ENCODE results near the gene PRKN. TPM values are rescaled to one million over a fixed set of nuclear protein-coding genes. Genes with fewer than 3 reads are reported as not detected.
"Not testable (repeated sequence)": the region's sequence is repeated elsewhere in the genome, so short reads cannot be mapped to it uniquely, and the experiment has no call there.

The PRKN gene
- total RNA-seq, 1 donor from 2014 or later = 1.2 TPM

DNA sequence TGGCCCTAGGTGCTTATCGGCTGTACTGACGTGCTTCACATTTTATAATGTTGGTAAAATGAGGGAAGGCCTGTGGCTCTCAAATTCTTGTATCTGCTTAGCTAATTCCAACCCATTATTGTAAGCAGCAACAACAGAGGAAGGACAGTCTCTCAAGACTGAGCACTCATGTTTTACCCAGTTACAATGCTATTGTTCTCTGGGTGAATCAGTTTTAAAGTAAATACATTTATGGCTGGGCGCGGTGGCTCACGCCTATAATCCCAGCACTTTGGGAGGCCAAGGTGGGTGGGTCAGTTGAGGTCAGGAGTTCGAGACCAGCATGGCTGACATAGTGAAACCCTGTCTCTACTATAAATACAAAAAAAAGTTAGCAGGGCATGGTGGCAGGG is 194.6 kb downstream of the PRKN start:
- Histone ChIP-seq H3K4me3 (ENCODE audit: low read depth, low read length) (no peak overlapping the region), H3K36me3 (ENCODE audit: control insufficient read depth, insufficient read depth, low read length) (no peaks in the 10 kb centered on the region), H3K27me3 (ENCODE audit: control insufficient read depth, insufficient read depth, low read length) (no peaks in the 10 kb centered on the region)
- TF ChIP-seq, protein P1, sequence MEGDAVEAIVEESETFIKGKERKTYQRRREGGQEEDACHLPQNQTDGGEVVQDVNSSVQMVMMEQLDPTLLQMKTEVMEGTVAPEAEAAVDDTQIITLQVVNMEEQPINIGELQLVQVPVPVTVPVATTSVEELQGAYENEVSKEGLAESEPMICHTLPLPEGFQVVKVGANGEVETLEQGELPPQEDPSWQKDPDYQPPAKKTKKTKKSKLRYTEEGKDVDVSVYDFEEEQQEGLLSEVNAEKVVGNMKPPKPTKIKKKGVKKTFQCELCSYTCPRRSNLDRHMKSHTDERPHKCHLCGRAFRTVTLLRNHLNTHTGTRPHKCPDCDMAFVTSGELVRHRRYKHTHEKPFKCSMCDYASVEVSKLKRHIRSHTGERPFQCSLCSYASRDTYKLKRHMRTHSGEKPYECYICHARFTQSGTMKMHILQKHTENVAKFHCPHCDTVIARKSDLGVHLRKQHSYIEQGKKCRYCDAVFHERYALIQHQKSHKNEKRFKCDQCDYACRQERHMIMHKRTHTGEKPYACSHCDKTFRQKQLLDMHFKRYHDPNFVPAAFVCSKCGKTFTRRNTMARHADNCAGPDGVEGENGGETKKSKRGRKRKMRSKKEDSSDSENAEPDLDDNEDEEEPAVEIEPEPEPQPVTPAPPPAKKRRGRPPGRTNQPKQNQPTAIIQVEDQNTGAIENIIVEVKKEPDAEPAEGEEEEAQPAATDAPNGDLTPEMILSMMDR (IDR thresholded peaks at IDR 0.05; ENCODE audit: insufficient read depth, low read length, poor library complexity, severe bottlenecking) = no peak
- no peak for DNase-seq (ENCODE audit: low read depth)

DNA sequence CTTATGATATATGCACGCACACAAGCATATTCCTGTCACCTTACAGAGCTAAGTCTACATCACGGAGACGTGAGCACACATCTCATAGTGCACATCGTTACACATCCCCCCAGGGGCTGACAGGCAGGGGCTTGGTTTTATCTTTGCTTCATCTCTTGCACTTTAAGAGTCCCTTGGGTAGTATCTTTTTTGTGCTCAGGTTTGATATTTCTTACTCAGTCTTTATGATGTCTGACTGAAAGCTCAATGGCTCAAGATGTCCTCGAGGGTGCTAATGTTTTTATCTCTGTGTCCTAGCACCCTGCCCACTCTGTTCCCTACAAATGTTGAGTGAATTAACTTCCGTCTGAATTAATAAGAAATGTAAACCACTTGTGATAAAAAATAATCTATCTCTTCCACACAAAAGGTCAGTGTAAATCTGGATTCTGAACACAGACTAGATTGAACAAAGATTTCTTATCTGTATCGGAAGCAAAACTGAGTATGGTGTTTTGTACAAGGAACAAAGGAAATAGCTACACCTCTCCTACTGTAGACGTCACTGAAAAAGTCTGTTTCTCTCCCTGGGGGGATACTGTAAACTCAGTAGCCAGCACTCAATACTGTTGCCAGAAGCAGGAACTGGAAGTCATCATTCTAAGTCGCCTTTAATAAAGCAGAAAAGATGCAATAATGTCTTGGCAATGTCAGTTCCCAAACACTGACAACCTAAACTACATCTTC is 195.1 kb downstream of the PRKN start:
- DNase-seq (ENCODE audit: low read depth) = no peak
- H3K36me3 ChIP-seq (ENCODE audit: control insufficient read depth, insufficient read depth, low read length) = no peaks in the 10 kb centered on the region
- no peaks in the 10 kb centered on the region for H3K27me3 ChIP-seq (ENCODE audit: control insufficient read depth, insufficient read depth, low read length)
- TF ChIP-seq, protein P1 (IDR thresholded peaks at IDR 0.05; ENCODE audit: insufficient read depth, low read length, poor library complexity, severe bottlenecking) = no peak
- no peak overlapping the region for H3K4me3 ChIP-seq (ENCODE audit: low read depth, low read length)

DNA sequence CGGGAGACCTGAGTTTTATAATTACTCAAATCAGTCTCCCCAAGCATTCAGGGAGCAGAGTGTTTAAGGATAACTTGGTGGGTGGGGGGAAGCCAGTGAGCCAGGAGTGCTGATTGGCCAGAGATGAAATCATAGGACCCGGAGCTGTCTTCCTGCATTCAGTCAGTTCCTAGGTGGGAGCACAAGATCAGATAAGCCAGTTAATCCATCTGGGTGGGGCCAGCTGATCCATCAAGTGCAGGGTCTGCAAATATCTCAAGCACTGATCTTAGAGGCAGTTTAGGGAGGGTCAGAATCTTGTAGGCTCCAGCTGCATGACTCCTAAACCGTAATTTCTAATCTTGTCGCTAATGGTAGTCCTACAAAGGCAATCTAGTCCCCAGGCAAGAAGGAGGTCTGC is 196.2 kb downstream of the PRKN start:
- H3K4me3 ChIP-seq (ENCODE audit: low read depth, low read length); H3K36me3 ChIP-seq (ENCODE audit: control insufficient read depth, insufficient read depth, low read length); H3K27me3 ChIP-seq (ENCODE audit: control insufficient read depth, insufficient read depth, low read length); DNase-seq (ENCODE audit: low read depth): not testable (repeated sequence)

DNA sequence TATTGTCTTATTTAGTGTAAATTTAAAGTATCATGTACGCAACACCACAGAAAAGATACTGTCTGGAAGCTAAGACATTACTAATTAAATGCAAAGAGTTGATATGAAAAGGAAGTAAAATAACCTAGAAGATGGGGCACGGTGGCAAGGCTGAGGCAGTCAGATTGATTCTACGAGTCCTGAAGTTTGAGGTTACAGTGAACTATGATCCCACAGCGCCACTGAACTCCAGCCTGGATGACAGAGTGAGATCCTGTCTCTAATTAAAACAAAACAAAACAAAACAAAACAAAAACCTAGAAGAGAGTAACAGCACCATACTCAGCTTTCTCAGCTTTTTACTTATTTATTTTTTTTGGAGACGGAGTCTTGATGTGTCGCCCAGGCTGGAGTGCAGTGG is 199.0 kb downstream of the PRKN start:
- TF ChIP-seq, protein P1 (IDR thresholded peaks at IDR 0.05; ENCODE audit: insufficient read depth, low read length, poor library complexity, severe bottlenecking) = no peak

DNA sequence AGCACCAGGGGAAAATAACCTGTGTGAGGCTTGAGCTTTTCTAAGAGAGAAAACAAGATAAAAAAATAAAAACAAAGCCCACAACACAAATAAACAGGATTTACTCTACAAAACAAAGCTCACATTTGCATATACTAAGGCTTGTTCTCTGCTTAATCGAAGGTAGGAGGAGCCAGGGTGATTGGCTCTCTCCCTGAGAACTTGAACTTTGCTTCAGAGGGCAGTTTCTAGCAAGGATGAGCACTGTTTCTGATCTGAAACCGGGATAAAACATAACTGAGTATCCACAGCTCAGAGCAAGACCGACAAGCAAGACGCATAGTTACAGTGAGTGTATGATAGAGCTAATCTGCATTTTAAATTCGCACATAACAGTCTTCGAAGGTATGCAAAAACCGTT is 200.6 kb downstream of the PRKN start:
- H3K4me3 ChIP-seq (ENCODE audit: low read depth, low read length) = no peak overlapping the region
- TF ChIP-seq, protein P1 (IDR thresholded peaks at IDR 0.05; ENCODE audit: insufficient read depth, low read length, poor library complexity, severe bottlenecking) = no peak
- H3K36me3 ChIP-seq (ENCODE audit: control insufficient read depth, insufficient read depth, low read length) = no peaks in the 10 kb centered on the region
- no peaks in the 10 kb centered on the region for H3K27me3 ChIP-seq (ENCODE audit: control insufficient read depth, insufficient read depth, low read length)
- no peak for DNase-seq (ENCODE audit: low read depth)

More for the DNA sequence above, 199.0 kb downstream of the PRKN start:
- H3K36me3 ChIP-seq (ENCODE audit: control insufficient read depth, insufficient read depth, low read length) = no peaks in the 10 kb centered on the region
- no peak overlapping the region for H3K4me3 ChIP-seq (ENCODE audit: low read depth, low read length)
- no peaks in the 10 kb centered on the region for H3K27me3 ChIP-seq (ENCODE audit: control insufficient read depth, insufficient read depth, low read length)
- DNase-seq (ENCODE audit: low read depth) = no peak

DNA sequence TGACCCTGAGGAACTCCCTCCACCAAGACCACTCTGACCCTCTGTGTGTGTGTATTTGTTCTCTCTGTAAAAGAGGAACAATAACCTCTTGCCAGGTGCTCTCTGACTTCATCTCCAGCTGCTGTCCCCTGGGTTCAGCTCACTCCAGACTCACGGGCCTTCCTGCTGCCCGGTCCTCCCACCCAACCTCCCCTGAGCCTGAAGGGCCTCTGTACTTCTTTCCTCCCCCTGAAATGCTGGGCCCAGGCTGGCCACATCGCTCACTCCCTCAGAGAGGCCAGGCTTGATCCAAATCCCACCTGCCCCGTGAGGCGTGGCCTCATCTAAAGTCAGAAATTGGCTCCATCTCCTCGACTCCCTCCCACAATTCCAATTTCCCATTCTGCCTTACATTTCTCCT is 202.4 kb downstream of the PRKN start:
- no peaks in the 10 kb centered on the region for H3K36me3 ChIP-seq (ENCODE audit: control insufficient read depth, insufficient read depth, low read length)

More for the DNA sequence above, 202.4 kb downstream of the PRKN start:
- TF ChIP-seq, protein P1 (IDR thresholded peaks at IDR 0.05; ENCODE audit: insufficient read depth, low read length, poor library complexity, severe bottlenecking) = no peak
- DNase-seq (ENCODE audit: low read depth) = no peak
- Histone ChIP-seq H3K4me3 (ENCODE audit: low read depth, low read length) (no peak overlapping the region), H3K27me3 (ENCODE audit: control insufficient read depth, insufficient read depth, low read length) (no peaks in the 10 kb centered on the region)

Measured in kidney epithelial cell (primary cell).